Measurements from ENCODE around the gene CYP46A1. TPM values are rescaled to one million over a fixed set of nuclear protein-coding genes. Genes with fewer than 3 reads are reported as not detected.
"Not testable (repeated sequence)": the region's sequence is repeated elsewhere in the genome, so short reads cannot be mapped to it uniquely, and the experiment has no call there.

CYP46A1 gene
- total RNA-seq, 2 experiments from 2014 or later = 0.05 to 0.23 TPM

DNA sequence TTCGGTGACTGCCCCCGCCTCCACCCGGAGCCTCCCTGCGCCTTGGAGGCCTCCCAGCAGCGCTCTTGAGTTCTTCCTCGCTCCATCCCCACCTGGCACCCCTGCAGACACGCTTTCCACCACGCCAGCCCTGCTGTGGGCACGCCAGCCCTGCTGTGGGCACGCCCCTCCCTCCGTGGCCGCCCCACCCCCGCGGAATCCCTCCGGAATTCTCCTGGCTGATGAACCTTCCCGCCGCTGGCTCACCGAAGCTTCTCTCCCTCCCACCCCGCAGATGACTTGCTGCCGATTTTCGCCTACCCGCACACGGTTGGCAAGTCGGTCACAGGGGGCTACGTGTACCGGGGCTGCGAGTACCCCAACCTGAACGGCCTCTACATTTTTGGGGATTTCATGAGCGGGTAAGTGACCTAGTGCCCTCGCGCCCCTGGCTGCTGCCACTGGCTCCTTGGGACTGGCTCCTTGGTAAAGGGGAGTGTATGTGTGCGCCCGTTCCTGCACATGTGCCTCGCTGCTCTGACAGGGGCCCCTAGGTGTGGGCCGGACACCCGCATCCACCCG lies 24.0 kb upstream of the CYP46A1 start:
- Mint-ChIP-seq H3K4me3 (no peak overlapping the region), H3K27ac (no peak overlapping the region), H3K36me3 (ENCODE audit: low read depth) (no peaks in the 10 kb centered on the region), H3K4me1 (peaks cover 3% of the 10 kb centered on the region), H3K27me3 (peaks cover 45% of the 10 kb centered on the region), H3K9me3 (ENCODE audit: low read depth) (no peaks in the 10 kb centered on the region)
- ATAC-seq (no peak), DNase-seq (no peak)
- ChIA-PET CTCF (no interaction called here), POLR2A (no interaction called here)
- intact Hi-C loops (cut with DNase I, micrococcal nuclease) = no loop called here

DNA sequence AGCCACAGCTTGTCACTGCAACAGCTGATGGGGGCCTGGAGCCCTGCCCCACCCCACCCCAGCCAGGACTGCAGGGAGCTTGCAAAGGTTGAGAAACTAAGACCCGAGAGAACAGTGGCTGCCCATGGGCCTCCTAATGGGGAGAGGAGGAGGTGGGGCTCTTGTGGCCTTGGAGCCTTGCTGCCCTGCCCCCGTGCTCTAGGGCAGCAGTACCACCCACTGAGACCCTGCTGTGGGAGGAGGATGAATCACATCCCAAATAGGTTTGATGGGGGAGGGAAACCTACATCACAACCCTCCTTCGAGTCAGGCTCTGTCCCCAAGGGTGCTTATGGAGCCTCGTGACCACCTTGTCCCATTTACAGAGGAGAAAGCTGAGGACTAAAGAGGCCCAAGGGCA lies 23.3 kb upstream of the CYP46A1 start:
- no peak overlapping the region for H3K27ac Mint-ChIP-seq
- H3K9me3 Mint-ChIP-seq (ENCODE audit: low read depth) = no peaks in the 10 kb centered on the region
- peaks cover 42% of the 10 kb centered on the region for H3K27me3 Mint-ChIP-seq
- ATAC-seq = no peak
- no peak overlapping the region for H3K4me3 Mint-ChIP-seq
- H3K36me3 Mint-ChIP-seq (ENCODE audit: low read depth) = no peaks in the 10 kb centered on the region
- peaks cover 3% of the 10 kb centered on the region for H3K4me1 Mint-ChIP-seq
- intact Hi-C loops (cut with DNase I, micrococcal nuclease) = no loop called here
- ChIA-PET POLR2A (no interaction called here), CTCF (no interaction called here)
- DNase-seq = no peak

DNA sequence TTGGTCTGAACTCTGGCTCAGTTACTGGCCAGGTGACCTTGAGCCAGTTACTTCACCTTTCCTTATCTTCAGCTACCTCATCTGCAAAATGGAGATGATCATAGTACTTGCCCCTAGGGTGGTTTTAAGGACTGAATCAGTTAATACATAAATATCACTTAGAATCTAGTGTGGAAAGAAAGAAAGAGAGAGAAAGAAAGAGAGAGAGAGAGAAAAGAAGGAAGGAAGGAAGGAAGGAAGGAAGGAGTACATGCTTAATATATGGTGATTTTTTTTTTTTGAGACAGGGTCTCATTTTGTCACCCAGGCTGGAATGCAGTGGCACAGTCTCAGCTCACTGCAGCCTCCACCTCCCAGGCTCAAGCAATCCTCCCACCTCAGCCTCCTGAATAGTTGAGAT lies 22.9 kb upstream of the CYP46A1 start:
- DNase-seq; H3K27ac Mint-ChIP-seq; intact Hi-C loops (cut with DNase I, micrococcal nuclease); ATAC-seq; H3K36me3 Mint-ChIP-seq (ENCODE audit: low read depth); H3K9me3 Mint-ChIP-seq (ENCODE audit: low read depth); H3K4me1 Mint-ChIP-seq; H3K4me3 Mint-ChIP-seq; POLR2A ChIA-PET: not testable (repeated sequence)
- H3K27me3 Mint-ChIP-seq = peaks cover 38% of the 10 kb centered on the region
- CTCF ChIA-PET = interaction anchor here (0.6 kb wide), 1 partner anchor 69 kb away, joined by 3 read pairs; no protein-coding TSS in a partner anchor

DNA sequence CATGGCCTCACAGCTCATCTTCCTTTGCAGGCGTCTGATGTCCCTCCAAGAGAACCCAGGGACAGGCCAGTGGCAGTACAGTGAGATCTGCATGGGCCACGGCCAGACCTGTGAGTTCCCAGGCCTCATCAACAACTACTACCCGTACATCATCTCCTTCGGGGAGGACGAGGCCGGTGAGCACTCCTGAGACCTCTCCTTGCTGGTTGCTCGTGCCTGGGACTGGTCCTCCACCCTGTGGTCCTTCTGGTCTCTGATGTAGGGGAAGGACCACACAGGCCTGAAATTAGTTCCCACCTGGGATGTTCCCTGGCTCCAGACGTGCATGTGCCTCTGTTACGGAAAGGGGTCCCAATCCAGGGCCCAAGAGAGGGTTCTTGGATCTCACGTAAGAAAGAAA lies 21.3 kb upstream of the CYP46A1 start:
- CTCF ChIA-PET = no interaction called here

DNA sequence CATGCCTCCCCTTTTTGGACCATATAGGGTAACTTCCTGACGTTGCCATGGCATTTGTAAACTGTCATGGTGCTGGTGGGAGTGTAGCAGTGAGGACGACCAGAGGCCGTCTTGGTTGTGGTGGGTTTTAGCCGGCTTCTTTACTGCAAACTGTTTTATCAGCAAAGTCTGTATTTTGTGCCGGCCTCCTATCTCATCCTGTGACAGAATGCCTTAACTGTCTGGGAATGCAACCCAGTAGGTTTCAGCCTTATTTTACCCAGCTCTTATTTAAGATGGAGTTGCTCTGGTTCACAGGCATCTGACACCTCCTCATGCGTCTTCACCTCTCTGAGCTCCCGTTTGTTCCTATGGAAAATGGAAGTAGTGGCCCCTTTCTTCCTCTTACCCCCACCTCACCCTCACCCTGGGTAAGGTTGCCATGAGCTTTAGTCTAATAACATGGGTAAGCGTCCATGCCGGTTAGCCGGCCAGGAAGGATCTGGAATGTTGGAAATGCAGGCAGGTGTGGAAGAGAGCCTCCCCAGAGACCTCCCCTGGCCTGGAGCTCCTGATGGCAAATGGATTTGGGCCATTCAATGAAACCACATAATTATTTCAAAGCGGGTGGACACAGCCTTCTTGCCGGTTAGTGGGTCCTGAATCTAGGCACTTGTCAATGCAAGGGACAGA lies 20.6 kb upstream of the CYP46A1 start:
- intact Hi-C loops (cut with DNase I, micrococcal nuclease) = no loop called here
- Mint-ChIP-seq H3K27me3 (peaks cover 27% of the 10 kb centered on the region), H3K4me3 (no peak overlapping the region), H3K36me3 (ENCODE audit: low read depth) (no peaks in the 10 kb centered on the region), H3K27ac (no peak overlapping the region), H3K4me1 (peaks cover 3% of the 10 kb centered on the region), H3K9me3 (ENCODE audit: low read depth) (no peaks in the 10 kb centered on the region)
- DNase-seq = no peak
- POLR2A ChIA-PET = no interaction called here
- CTCF ChIA-PET = no interaction called here
- no peak for ATAC-seq

More for the DNA sequence above, 21.3 kb upstream of the CYP46A1 start:
- Mint-ChIP-seq H3K4me1 (peaks cover 3% of the 10 kb centered on the region), H3K27ac (no peak overlapping the region), H3K27me3 (peaks cover 32% of the 10 kb centered on the region), H3K4me3 (no peak overlapping the region), H3K36me3 (ENCODE audit: low read depth) (no peaks in the 10 kb centered on the region), H3K9me3 (ENCODE audit: low read depth) (no peaks in the 10 kb centered on the region)
- POLR2A ChIA-PET = no interaction called here
- ATAC-seq (no peak), DNase-seq (no peak)
- intact Hi-C loops (cut with DNase I, micrococcal nuclease) = no loop called here

DNA sequence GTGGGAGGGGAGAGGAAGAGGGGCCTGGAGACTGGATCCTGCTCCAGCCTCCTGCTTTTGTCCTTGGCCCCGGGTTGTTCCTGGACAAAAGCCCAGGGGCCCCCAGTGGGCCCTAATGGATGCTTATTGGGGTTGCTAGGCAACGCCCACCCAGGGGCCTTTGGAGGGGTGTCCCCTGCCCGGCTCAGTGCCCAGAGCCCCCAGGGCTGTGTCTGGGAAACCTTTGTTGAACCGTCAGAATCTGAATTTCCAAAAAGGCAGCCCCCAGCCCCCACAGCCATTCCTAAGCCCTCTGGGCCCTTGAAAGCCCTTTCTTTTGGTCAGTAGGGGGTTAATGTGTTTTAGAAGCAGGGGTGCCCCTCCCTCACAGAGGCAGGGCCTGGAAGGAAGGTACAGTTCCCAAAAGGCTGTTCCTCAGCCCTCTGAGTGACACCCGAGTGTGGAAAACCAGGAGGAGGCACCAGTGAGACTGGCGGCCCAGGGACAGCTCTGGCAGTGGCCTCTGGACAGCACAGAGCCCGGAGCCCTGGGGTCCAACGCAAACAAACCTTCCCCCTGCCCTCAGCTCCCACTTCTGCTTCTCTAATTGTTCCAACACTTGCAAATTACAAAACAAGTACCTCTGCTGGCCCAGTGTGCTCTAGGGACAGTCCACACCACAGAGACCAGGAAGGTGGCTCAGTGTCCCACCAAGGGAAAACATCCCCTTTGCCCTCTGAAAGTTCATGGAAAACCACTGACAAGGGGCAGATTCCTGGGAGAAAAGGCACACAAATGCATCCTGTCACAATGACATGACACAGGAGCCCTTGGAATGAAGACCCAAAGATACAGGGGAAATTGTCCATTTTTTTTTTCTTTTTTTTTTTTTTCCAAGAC lies 19.8 kb upstream of the CYP46A1 start:
- POLR2A ChIA-PET = interaction anchor here (0.6 kb wide), 1 partner anchor 146 kb away, joined by 3 read pairs; no protein-coding TSS in a partner anchor
- intact Hi-C loops (cut with DNase I, micrococcal nuclease) = no loop called here
- Mint-ChIP-seq H3K4me1 (peaks cover 3% of the 10 kb centered on the region), H3K27me3 (peaks cover 23% of the 10 kb centered on the region), H3K27ac (no peak overlapping the region), H3K4me3 (no peak overlapping the region), H3K9me3 (ENCODE audit: low read depth) (no peaks in the 10 kb centered on the region), H3K36me3 (ENCODE audit: low read depth) (no peaks in the 10 kb centered on the region)
- ATAC-seq (no peak), DNase-seq (no peak)
- CTCF ChIA-PET = interaction anchor here (0.6 to 1.0 kb wide), 2 partner anchors 20 to 224 kb away, joined by 3 read pairs; partner anchors contain the start of gene CYP46A1

DNA sequence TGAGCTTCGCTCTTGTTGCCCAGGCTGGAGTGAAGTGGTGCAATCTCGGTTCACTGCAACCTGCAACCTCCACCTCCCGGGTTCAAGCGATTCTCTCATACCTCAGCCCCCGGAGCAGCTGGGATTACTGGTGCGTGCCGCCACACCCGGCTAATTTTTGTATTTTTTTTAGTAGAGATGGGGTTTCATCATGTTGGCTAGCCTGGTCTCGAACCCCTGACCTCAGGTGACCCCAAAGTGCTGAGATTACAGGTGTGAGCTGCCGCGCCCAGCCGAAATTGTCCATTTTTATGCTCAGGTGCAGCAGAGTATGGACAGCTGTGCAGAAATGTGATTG lies 19.2 kb upstream of the CYP46A1 start:
- intact Hi-C loops (cut with DNase I, micrococcal nuclease) = no loop called here
- no peak overlapping the region for H3K4me3 Mint-ChIP-seq
- no peaks in the 10 kb centered on the region for H3K36me3 Mint-ChIP-seq (ENCODE audit: low read depth)
- H3K4me1 Mint-ChIP-seq = peaks cover 3% of the 10 kb centered on the region
- H3K27me3 Mint-ChIP-seq = peaks cover 22% of the 10 kb centered on the region
- H3K27ac Mint-ChIP-seq = no peak overlapping the region
- no peak for ATAC-seq
- no peak for DNase-seq
- no peaks in the 10 kb centered on the region for H3K9me3 Mint-ChIP-seq (ENCODE audit: low read depth)
- POLR2A ChIA-PET = interaction anchor here (0.6 kb wide), 1 partner anchor 146 kb away, joined by 3 read pairs; no protein-coding TSS in a partner anchor
- CTCF ChIA-PET = interaction anchor here (0.6 to 1.0 kb wide), 2 partner anchors 19 to 224 kb away, joined by 3 read pairs; partner anchors contain the start of gene CYP46A1

DNA sequence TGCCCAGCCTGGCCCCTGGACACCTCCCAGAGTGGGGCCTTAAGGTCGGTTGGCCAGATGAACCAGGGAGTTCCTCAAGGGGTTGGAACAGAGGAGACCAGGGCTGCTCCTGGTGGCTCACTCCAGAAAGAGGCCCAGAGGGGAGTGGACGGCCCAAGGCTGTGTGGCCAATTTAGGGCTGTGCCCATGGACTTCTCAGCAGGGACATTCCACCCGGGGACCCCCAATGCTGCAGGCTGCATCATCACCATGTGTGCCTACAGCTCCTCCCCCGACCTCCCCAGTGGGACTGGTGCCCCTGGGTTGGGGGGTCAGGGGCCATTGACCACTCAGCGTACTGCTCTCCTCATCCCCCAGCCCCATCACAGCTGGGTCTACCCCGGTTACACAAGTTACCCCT lies 17.6 kb upstream of the CYP46A1 start:
- Mint-ChIP-seq H3K36me3 (ENCODE audit: low read depth) (no peaks in the 10 kb centered on the region), H3K9me3 (ENCODE audit: low read depth) (no peaks in the 10 kb centered on the region), H3K4me3 (no peak overlapping the region), H3K4me1 (no peaks in the 10 kb centered on the region), H3K27ac (no peak overlapping the region), H3K27me3 (peaks cover 11% of the 10 kb centered on the region)
- intact Hi-C loops (cut with DNase I, micrococcal nuclease) = no loop called here
- ATAC-seq (no peak), DNase-seq (no peak)
- CTCF ChIA-PET = no interaction called here
- POLR2A ChIA-PET = no interaction called here

DNA sequence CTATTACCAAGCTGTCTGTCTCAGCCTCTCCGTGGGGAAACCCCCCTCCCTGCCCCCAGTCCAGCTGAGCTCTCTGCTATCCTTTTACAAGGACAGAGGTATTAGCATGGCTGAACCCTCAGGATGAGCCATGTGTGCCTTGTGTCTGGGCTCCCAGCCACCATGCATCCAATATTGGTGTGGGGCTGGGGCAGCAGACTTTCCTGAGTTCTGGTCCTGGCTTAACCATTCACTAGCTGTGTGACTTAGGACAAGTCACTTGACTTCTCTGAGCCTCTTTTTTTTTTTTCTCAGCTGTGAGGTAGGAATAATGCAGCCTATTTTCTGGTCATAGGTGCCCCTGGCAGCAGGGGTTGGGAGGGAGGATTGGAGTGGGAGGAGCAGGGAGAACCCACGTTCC lies 17.1 kb upstream of the CYP46A1 start:
- ChIA-PET POLR2A (no interaction called here), CTCF (interaction anchor here (0.5 to 1.0 kb wide), 2 partner anchors 15 to 20 kb away, joined by 3 read pairs; no protein-coding TSS in a partner anchor)
- Mint-ChIP-seq H3K27me3 (peaks cover 9% of the 10 kb centered on the region), H3K9me3 (ENCODE audit: low read depth) (no peaks in the 10 kb centered on the region), H3K4me3 (no peak overlapping the region), H3K4me1 (no peaks in the 10 kb centered on the region), H3K27ac (no peak overlapping the region), H3K36me3 (ENCODE audit: low read depth) (no peaks in the 10 kb centered on the region)
- ATAC-seq = no peak
- no peak for DNase-seq
- intact Hi-C loops (cut with DNase I, micrococcal nuclease) = no loop called here

DNA sequence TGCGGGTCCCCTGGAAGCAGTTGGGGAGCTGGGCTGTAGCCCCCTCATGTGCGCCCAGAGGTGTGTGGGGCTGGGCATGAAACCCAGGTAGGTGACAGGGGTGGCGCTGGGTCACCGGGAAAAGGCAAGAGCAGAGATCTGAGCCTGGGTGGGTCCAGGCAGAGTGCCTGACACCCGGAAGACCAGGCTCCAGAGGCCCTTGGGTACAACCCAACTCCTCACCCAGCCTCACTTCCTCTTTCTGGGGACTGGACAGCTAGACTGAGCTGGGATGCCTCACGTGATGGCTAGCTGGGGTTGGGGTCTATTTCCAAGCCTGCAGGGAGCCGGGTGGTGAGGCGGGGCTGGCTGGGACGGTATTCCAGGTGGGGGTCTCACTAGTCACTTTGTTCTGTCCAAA lies 16.3 kb upstream of the CYP46A1 start:
- ChIA-PET POLR2A (no interaction called here), CTCF (interaction anchor here (0.8 to 1.0 kb wide), 3 partner anchors 14 to 21 kb away, joined by 3 to 4 read pairs (median 3); no protein-coding TSS in a partner anchor)
- Mint-ChIP-seq H3K9me3 (ENCODE audit: low read depth) (no peaks in the 10 kb centered on the region), H3K27ac (no peak overlapping the region), H3K4me1 (no peaks in the 10 kb centered on the region), H3K4me3 (no peak overlapping the region), H3K36me3 (ENCODE audit: low read depth) (no peaks in the 10 kb centered on the region), H3K27me3 (peaks cover 7% of the 10 kb centered on the region)
- ATAC-seq (no peak), DNase-seq (no peak)
- intact Hi-C loops (cut with DNase I, micrococcal nuclease) = no loop called here

DNA sequence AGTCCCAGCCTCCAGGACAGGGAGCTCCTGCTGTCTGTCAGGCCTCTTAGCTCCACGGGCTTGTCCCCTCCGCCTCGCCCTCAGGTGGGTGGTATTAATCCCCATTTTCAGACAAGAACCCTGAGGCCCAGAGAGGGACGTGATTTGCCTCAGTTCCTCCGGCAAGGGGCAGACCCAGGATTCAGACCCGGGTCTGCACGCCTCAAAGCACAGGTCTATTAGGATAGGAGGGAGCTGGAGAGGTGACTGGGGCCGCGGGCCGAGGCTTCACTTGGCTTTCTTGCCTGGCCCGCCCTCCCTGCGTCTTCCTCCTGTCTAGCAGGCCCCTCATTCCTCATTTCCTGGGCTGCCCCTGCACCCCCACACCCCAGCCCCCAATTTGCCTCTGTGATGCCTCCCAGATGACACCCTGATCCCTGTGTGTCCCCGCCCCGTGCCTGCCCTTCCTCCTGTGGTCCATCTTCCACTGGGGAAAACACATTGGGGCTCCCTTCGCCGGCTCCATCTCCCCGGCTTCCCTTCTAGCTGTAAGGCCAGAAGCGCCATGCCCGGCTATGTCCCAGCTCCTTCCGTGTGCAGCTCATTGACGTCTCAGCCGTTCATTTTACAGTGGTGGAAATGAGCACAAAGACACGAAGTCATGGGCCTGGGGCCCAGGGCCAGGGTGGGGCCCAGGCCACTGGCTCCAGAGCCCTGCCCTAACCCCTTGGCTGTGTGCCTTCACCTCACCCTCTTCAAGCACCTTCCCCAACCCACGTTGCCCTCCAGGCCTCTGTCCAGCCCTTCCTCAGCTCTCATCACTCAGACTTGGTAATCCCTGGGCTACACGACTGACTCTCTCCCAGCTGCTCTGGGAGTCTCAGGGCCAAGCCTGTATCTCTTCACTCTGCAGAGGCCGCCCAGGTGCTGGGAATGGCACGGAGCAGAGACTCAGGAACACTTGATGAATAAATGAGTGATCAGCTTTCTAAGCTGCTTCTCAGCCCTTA lies 15.5 kb upstream of the CYP46A1 start:
- Mint-ChIP-seq H3K27ac (no peak overlapping the region), H3K27me3 (peaks cover 5% of the 10 kb centered on the region), H3K9me3 (ENCODE audit: low read depth) (no peaks in the 10 kb centered on the region), H3K36me3 (ENCODE audit: low read depth) (no peaks in the 10 kb centered on the region), H3K4me3 (no peak overlapping the region), H3K4me1 (no peaks in the 10 kb centered on the region)
- CTCF ChIA-PET = interaction anchor here (0.5 to 1.5 kb wide), 5 partner anchors 14 to 188 kb away, joined by 3 to 5 read pairs (median 4); partner anchors contain the start of genes CCNK, CYP46A1 and SETD3
- DNase-seq (no peak), ATAC-seq (no peak)
- POLR2A ChIA-PET = no interaction called here
- intact Hi-C loops (cut with DNase I, micrococcal nuclease) = no loop called here

Measured in activated CD4-positive, alpha-beta T cell treated with anti-CD3 and anti-CD28 coated beads for 36 hours (primary cell).